H1 (cell line): ENCODE results near the gene PTPRR. TPM values are rescaled to one million over a fixed set of nuclear protein-coding genes. Genes with fewer than 3 reads are reported as not detected.

Experiments used
- CTCF ChIA-PET: fragments of 300-600 bp; sonication (Branson Sonifier 250); formaldehyde crosslinking; loops from one replicate; lab custom pipeline; 2021; ENCODE audit not compliant: partially characterized antibody; lab: Charles Lee
- POLR2A ChIA-PET: fragments of 300-600 bp; sonication (Branson Sonifier 250); formaldehyde crosslinking; loops from one replicate; lab custom pipeline; 2021; ENCODE audit warnings: inconsistent platforms; ENCODE audit not compliant: partially characterized antibody; lab: Charles Lee
- DNase-seq, 2 experiments: peaks; one replicate each; pipeline versions ENCODE4 v3.0.0 to v3.0.0-alpha.2; 2010 to 2022; ENCODE audit warnings: low spot score in 2 of 2, low read depth in 1 of 2, mixed read lengths in 1 of 2
- FAIRE-seq: peaks from 2 replicates; lab custom pipeline; 2011; peaks lifted over from hg19 to GRCh38; lab: Jason Lieb, UNC
- H2AFZ ChIP-seq: 2 replicates; pipeline ENCODE4 v1.8.1; 2012; ENCODE audit warnings: low read length, inconsistent platforms
- H2AK5ac ChIP-seq: 2 replicates; pipeline ENCODE4 v1.6.1; 2013; ENCODE audit warnings: low read depth, low read length
- H2BK120ac ChIP-seq: replicated peaks from 2 replicates; pipeline ENCODE3; 2013; ENCODE audit warnings: low read depth, low read length, inconsistent platforms
- H2BK12ac ChIP-seq: 2 replicates; pipeline ENCODE4 v1.6.1; 2013; ENCODE audit warnings: low read depth, low read length
- H2BK15ac ChIP-seq: 2 replicates; pipeline ENCODE4 v1.6.1; 2013; ENCODE audit warnings: low read length
- H2BK20ac ChIP-seq: 2 replicates; pipeline ENCODE4 v1.6.1; 2013; ENCODE audit warnings: low read length
- H2BK5ac ChIP-seq: 2 replicates; pipeline ENCODE4 v1.6.1; 2013; ENCODE audit warnings: low read depth, low read length
- H3K14ac ChIP-seq: 2 replicates; pipeline ENCODE4 v1.6.1; 2013; ENCODE audit warnings: inconsistent platforms; ENCODE audit not compliant: insufficient read length
- H3K18ac ChIP-seq: 2 replicates; pipeline ENCODE4 v1.6.1; 2013; ENCODE audit warnings: low read length; ENCODE audit errors: extremely low read depth
- H3K23ac ChIP-seq: 2 replicates; pipeline ENCODE4 v1.6.1; 2013; ENCODE audit warnings: inconsistent platforms; ENCODE audit not compliant: insufficient read length
- H3K23me2 ChIP-seq: 2 replicates; pipeline ENCODE4 v1.6.1; 2013; ENCODE audit warnings: low read depth, low read length
- H3K27ac ChIP-seq: 2 replicates; pipeline ENCODE4 v1.6.1; 2011; ENCODE audit warnings: low read depth, low read length, inconsistent platforms
- H3K27me3 ChIP-seq, 4 experiments: replicated peaks in 1 of 4; 1 replicate in 1 of 4; 2 replicates in 3 of 4; pipeline versions ENCODE4 v1.6.1 to v1.8.1; 2011 to 2013; ENCODE audit warnings: low read length in 3 of 4, mild to moderate bottlenecking in 3 of 4, inconsistent platforms in 2 of 4, mixed read lengths in 2 of 4, moderate library complexity in 1 of 4; ENCODE audit not compliant: control insufficient read depth in 3 of 4, insufficient read depth in 3 of 4; ENCODE audit errors: extremely low read depth in 1 of 4
- H3K36me3 ChIP-seq, 4 experiments: 2 replicates each; pipeline versions ENCODE4 v1.6.1 to v1.8.1; 2011 to 2013; ENCODE audit warnings: mild to moderate bottlenecking in 4 of 4, low read length in 3 of 4, moderate library complexity in 2 of 4, control low read depth in 1 of 4, inconsistent platforms in 1 of 4; ENCODE audit not compliant: insufficient read depth in 4 of 4, control insufficient read depth in 2 of 4
- H3K4ac ChIP-seq: replicated peaks from 2 replicates; pipeline ENCODE3; 2013; ENCODE audit warnings: low read length, low read depth, mixed read lengths, inconsistent platforms; ENCODE audit not compliant: insufficient read length
- H3K4me1 ChIP-seq, 4 experiments: replicated peaks in 1 of 4; 1 replicate in 1 of 4; 2 replicates in 3 of 4; pipeline versions ENCODE4 v1.6.1 to v1.8.1; 2011 to 2013; ENCODE audit warnings: low read length in 3 of 4, inconsistent platforms in 2 of 4, mixed read lengths in 1 of 4; ENCODE audit not compliant: insufficient read depth in 4 of 4, control insufficient read depth in 3 of 4
- H3K4me2 ChIP-seq, 2 experiments: 2 replicates each; pipeline versions ENCODE4 v1.6.1 to v1.8.1; 2011 to 2013; ENCODE audit warnings: low read depth in 2 of 2, low read length in 2 of 2, control low read depth in 1 of 2, inconsistent platforms in 1 of 2, mild to moderate bottlenecking in 1 of 2; ENCODE audit not compliant: insufficient read depth in 1 of 2
- H3K4me3 ChIP-seq, 4 experiments: fragments of 200-600, 300-600 bp in 1 of 4; sonication (generic), shearing (Covaris generic), sonication (Bioruptor Twin) in 1 of 4; 2 replicates each; pipeline versions ENCODE4 v1.5.1 to v1.8.1; 2011 to 2016; ENCODE audit warnings: low read length in 4 of 4, low read depth in 3 of 4, control low read depth in 2 of 4, inconsistent platforms in 2 of 4, mild to moderate bottlenecking in 2 of 4, mixed read lengths in 1 of 4, moderate library complexity in 1 of 4; ENCODE audit not compliant: insufficient read depth in 2 of 4; ENCODE audit errors: extremely low read depth in 1 of 4
- H3K56ac ChIP-seq: replicated peaks from 2 replicates; pipeline ENCODE3; 2013; ENCODE audit warnings: low read depth, mild to moderate bottlenecking, mixed read lengths, low read length, inconsistent platforms; ENCODE audit not compliant: insufficient read length
- H3K79me1 ChIP-seq: 2 replicates; pipeline ENCODE4 v1.6.1; 2013; ENCODE audit warnings: low read depth, low read length, control low read depth
- H3K79me2 ChIP-seq, 2 experiments: 2 replicates each; pipeline versions ENCODE4 v1.6.1 to v1.8.1; 2012 to 2013; ENCODE audit warnings: low read length in 2 of 2, mild to moderate bottlenecking in 2 of 2, inconsistent platforms in 1 of 2; ENCODE audit not compliant: insufficient read depth in 2 of 2, control insufficient read depth in 1 of 2
- H3K9ac ChIP-seq, 4 experiments: replicated peaks in 1 of 4; 1 replicate in 1 of 4; 2 replicates in 3 of 4; pipeline versions ENCODE4 v1.6.1 to v1.8.1; 2011 to 2013; ENCODE audit warnings: low read depth in 3 of 4, low read length in 3 of 4, control low read depth in 2 of 4, mild to moderate bottlenecking in 2 of 4, moderate library complexity in 2 of 4, inconsistent platforms in 1 of 4; ENCODE audit errors: extremely low read depth in 1 of 4
- H3K9me3 ChIP-seq, 2 experiments: 2 replicates each; pipeline versions ENCODE4 v1.6.1 to v1.8.1; 2012 to 2013; ENCODE audit warnings: mild to moderate bottlenecking in 2 of 2, moderate library complexity in 2 of 2, control low read depth in 1 of 2, inconsistent platforms in 1 of 2, low read depth in 1 of 2, low read length in 1 of 2, mixed read lengths in 1 of 2; ENCODE audit not compliant: insufficient read depth in 2 of 2
- H4K20me1 ChIP-seq, 2 experiments: replicated peaks in 1 of 2; 2 replicates each; pipeline versions ENCODE3 to v1.8.1; 2011 to 2013; ENCODE audit warnings: inconsistent platforms in 2 of 2, low read length in 2 of 2, mild to moderate bottlenecking in 1 of 2; ENCODE audit not compliant: insufficient read depth in 2 of 2, control insufficient read depth in 1 of 2
- H4K5ac ChIP-seq: 2 replicates; pipeline ENCODE4 v1.6.1; 2013; ENCODE audit warnings: low read length, low read depth, mixed read lengths, inconsistent platforms; ENCODE audit not compliant: insufficient read length
- H4K8ac ChIP-seq: 2 replicates; pipeline ENCODE4 v1.8.0; 2013; ENCODE audit warnings: mild to moderate bottlenecking, moderate library complexity, low read length, inconsistent platforms; ENCODE audit not compliant: insufficient read depth; ENCODE audit errors: extremely low read depth
- H4K91ac ChIP-seq: replicated peaks from 2 replicates; pipeline ENCODE3; 2013; ENCODE audit warnings: low read length, mixed read lengths, inconsistent platforms; ENCODE audit not compliant: insufficient read length
- CTBP2 ChIP-seq: IDR thresholded peaks from 2 replicates; pipeline ENCODE4 v1.7.0; 2011; ENCODE audit warnings: borderline replicate concordance, mild to moderate bottlenecking, moderate library complexity, mixed read lengths, low read length; ENCODE audit not compliant: insufficient read depth, insufficient read length
- E2F6 ChIP-seq: IDR thresholded peaks from 2 replicates; pipeline ENCODE4 v1.6.1; 2012; ENCODE audit warnings: inconsistent platforms
- WGBS, 2 experiments: shearing (Covaris generic) in 1 of 2; methylation state at CpG; one replicate each; pipeline versions ENCODE4 v1.1.6 to v1.1.7; 2013 to 2015; ENCODE audit warnings: low lambda C conversion rate in 2 of 2, mixed read lengths in 2 of 2, inconsistent platforms in 1 of 2, low coverage in 1 of 2, missing lambda C conversion rate in 1 of 2; ENCODE audit not compliant: insufficient replicate concordance in 2 of 2, insufficient coverage in 1 of 2, insufficient read length in 1 of 2; ENCODE audit errors: extremely low coverage in 1 of 2, missing lambda C conversion rate in 1 of 2; 5-methylcytosine and 5-hydroxymethylcytosine counted together
- polyA plus RNA-seq, 7 experiments: library from polyadenylated mRNA; depleted of rRNA in 3 of 7; stranded (reverse) in 5 of 7; unstranded in 2 of 7; fragments of >200 nt in 5 of 7; fragments of 200-250 nt in 2 of 7; gene quantifications; 1 replicate in 5 of 7; 2 replicates in 1 of 7; 4 replicates in 1 of 7; pipeline versions ENCODE4 v1.2.1 to v1.2.3, GENCODE V29; 2011 to 2013; ENCODE audit warnings: missing spikeins in 2 of 7, mixed read lengths in 2 of 7
- total RNA-seq: library from RNA; stranded (reverse); fragmentation: NEBNext Ultra II Directional; extraction: Animal tissue kit (Norgen Biotek cat#: 25700); gene quantifications from 2 replicates; pipeline ENCODE4 v1.2.1, GENCODE V29; 2021

PTPRR gene
- total and polyA plus RNA-seq, 2 of the 8 experiments (the other 6 are each of a cell fraction or from before 2014, with no cell fraction given), result 0.07 to 0.35 TPM

GRCh38 chr12:70744178-70744577, 176.4 kb downstream of the PTPRR start:
- ChIA-PET CTCF (no interaction called here), POLR2A (no interaction called here)
- Histone ChIP-seq H2BK12ac (no peak overlapping the region), H3K14ac (no peak overlapping the region), H4K5ac (no peak overlapping the region), H3K23me2 (no peaks in the 10 kb centered on the region; the same call in 1 of the 2 replicates), H3K18ac (no peak overlapping the region), H3K9ac (no peak overlapping the region), H4K8ac (no peak overlapping the region; the same call in 1 of the 2 replicates), H3K4me3 (no peak overlapping the region), H4K20me1 (no peaks in the 10 kb centered on the region), H2AFZ (no peak overlapping the region), H3K4me2 (no peak overlapping the region), H3K4ac (no peak overlapping the region), H3K56ac (no peak overlapping the region), H3K79me1 (no peaks in the 10 kb centered on the region), H3K23ac (no peak overlapping the region), H3K27me3 (no peaks in the 10 kb centered on the region), H2BK5ac (no peak overlapping the region), H4K91ac (no peak overlapping the region), H2BK15ac (no peak overlapping the region), H2AK5ac (no peak overlapping the region), H3K36me3 (no peaks in the 10 kb centered on the region), H3K4me1 (no peaks in the 10 kb centered on the region), H3K27ac (no peak overlapping the region), H3K79me2 (no peaks in the 10 kb centered on the region), H2BK120ac (no peak overlapping the region), H3K9me3 (no peaks in the 10 kb centered on the region), H2BK20ac (no peak overlapping the region)
- WGBS, 2 experiments, result 91% methylated on average over 2 of the region's 2 CpGs; no CpG with 5 or more reads in 1 of the 2 experiments
- no peak for FAIRE-seq
- DNase-seq, result no peak
- TF ChIP-seq E2F6 (no peak), CTBP2 (no peak)
